ENCODE measurements around the gene NEU2.

NEU2 gene

GRCh38 chr2:233020454-233020853, 12.0 kb upstream of the NEU2 start:
- no peak for DNase-seq (ENCODE audit: insufficient read length, low spot score)
- no peak for FAIRE-seq
- no peak for TF ChIP-seq CTCF (IDR thresholded peaks at IDR 0.05; ENCODE audit: insufficient read depth, missing control alignments)

- no peak for TF ChIP-seq CTCF (IDR thresholded peaks at IDR 0.05; ENCODE audit: insufficient read depth, missing control alignments)
- no peak for FAIRE-seq
- DNase-seq (ENCODE audit: insufficient read length, low spot score) = no peak
Measured at GRCh38 chr2:233021771-233022170, 10.7 kb upstream of the NEU2 start.

GRCh38 chr2:233022561-233022960, 9.9 kb upstream of the NEU2 start:
- TF ChIP-seq CTCF (IDR thresholded peaks at IDR 0.05; ENCODE audit: insufficient read depth, missing control alignments) = no peak
- no peak for DNase-seq (ENCODE audit: insufficient read length, low spot score)
- FAIRE-seq = no peak

GRCh38 chr2:233023007-233023760, 9.3 kb upstream of the NEU2 start:
- no peak for TF ChIP-seq CTCF (IDR thresholded peaks at IDR 0.05; ENCODE audit: insufficient read depth, missing control alignments)
- FAIRE-seq = no peak
- no peak for DNase-seq (ENCODE audit: insufficient read length, low spot score)

GRCh38 chr2:233023761-233024410, 8.6 kb upstream of the NEU2 start:
- TF ChIP-seq CTCF (IDR thresholded peaks at IDR 0.05; ENCODE audit: insufficient read depth, missing control alignments) = no peak
- no peak for DNase-seq (ENCODE audit: insufficient read length, low spot score)
- no peak for FAIRE-seq

- TF ChIP-seq CTCF (IDR thresholded peaks at IDR 0.05; ENCODE audit: insufficient read depth, missing control alignments) = no peak
- no peak for FAIRE-seq
- no peak for DNase-seq (ENCODE audit: insufficient read length, low spot score)
Measured at GRCh38 chr2:233025706-233026105, 6.8 kb upstream of the NEU2 start.

- no peak for DNase-seq (ENCODE audit: insufficient read length, low spot score)
- FAIRE-seq = no peak
- TF ChIP-seq CTCF (IDR thresholded peaks at IDR 0.05; ENCODE audit: insufficient read depth, missing control alignments) = no peak
Measured at GRCh38 chr2:233026198-233026813, 6.2 kb upstream of the NEU2 start.

Measured in D721Med (cell line).